Femur (tissue), 1 donor: ENCODE measurements around the gene ZNF723.
"Not testable (repeated sequence)": the region's sequence is repeated elsewhere in the genome, so short reads cannot be mapped to it uniquely, and the experiment has no call there.

ENCODE experiments used
- DNase-seq: peaks from one replicate; pipeline ENCODE4 v3.0.0-alpha.2; 2017

Gene ZNF723

DNA sequence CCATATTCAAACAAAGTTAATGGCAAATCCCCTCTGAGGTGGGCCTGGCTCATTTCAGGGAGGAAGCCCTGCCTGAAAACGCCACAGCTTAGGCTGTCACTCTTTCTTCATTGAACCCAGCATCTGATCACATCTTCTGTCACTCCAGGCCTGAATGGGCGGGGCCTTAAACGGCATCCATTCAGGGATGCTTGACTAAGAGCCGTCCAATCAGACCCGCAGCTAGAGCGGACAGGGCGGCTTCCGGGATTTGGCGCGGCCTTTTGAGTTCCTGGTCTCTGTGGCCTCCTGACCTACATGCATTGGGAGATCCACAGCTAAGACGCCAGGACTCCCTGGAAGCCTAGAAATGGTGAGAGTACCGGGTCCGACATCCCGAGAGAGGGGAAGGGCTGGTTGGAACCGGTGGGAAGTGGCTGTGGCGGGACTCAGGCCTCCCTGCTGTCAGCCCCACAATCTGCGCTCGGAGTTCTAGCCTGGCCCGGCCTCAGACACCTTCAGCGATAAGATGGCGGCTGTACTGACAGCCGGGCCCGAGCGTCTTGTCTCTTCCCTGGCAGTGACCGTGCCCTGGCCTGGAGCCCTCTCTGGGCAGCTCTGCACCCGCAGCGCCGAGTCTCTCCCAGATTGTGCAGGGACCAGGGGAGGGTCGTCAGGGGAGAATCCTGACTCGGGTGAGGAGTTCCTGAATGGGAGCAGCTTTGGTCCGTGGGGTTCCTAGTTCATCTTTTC is at the start of gene ZNF723:
Gene ZNF723 (plus strand): TSS at position 261 of the 732 bp plus-strand sequence. CDS start 89 bp downstream, at position 350.
- no peak for DNase-seq

DNA sequence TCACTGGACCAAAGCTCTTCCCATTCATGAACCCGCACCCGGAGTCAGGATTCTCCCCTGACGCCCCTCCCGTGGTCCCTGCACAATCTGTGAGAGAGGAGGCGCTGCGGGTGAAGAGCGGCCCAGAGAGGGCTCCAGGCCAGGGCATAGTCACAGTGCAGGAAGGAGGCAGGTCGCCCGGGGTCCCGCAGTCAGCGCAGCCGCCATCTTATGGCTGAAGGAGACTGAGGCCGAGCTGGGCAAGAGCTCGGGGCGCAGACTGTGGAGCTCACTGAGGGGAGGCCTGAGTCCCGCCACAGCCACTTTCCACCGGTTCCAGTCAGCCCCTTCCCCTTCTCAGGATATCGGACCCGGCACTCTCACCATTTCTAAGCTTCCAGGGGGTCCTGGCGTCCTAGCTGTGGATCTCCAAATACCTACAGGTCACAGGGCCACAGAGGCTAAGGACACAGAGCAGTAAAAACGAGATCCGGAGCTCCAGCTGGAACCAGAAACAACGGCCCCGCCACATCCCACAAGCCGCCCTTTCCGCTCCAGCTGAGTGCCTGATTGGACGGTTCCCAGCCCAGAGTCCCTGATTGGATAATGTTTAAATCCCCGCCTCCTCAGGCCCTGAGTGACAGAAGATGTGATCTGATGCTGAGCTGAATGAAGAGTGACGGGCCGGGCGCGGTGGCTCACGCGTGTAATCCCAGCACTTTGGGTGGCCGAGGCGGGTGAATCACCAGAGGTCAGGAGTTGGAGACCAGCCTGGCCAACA is 48.3 kb upstream of the ZNF723 start, which contains the start of gene ZNF99:
Gene ZNF99 (minus strand): TSS at position 501 of the 760 bp plus-strand sequence. CDS start 135 bp downstream, at position 366.
- peak; percentile 88 for DNase-seq

DNA sequence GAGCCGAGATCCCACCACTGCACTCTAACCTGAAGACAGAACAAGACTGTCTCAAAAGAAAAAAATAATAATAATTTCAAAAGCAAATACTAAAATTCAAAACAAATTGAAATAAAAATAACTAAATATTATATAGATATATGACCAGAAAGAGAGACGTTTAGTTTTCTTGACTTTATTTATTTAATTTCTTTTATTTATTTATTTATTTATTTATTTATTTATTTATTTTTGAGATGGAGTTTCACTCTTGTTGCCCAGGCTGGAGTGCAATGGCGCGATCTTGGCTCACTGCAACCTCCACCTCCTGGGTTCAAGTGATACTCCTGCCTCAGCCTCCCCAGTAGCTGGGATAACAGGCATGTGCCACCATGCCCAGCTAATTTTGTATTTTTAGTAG is 39.2 kb upstream of the ZNF723 start:
- not testable (repeated sequence) for DNase-seq

DNA sequence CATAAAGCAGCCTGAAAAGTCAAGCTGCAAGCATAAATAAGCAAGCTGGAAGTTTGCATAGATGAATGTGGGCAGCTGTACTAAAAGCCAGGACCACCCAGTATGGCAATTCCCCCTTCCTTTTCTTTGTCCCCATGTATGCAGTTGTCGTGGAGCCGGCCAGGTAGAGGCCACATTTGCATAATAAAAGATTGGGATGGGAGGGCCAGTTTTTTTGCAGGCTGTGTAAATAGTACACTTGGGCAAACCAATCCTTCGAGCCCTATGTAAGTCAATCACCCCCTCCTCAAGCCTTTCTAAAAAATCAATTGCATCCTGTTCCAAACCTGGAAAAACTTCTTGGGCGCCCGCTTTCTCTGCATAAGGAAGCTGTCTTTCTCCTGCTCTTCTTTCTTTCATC is 35.1 kb upstream of the ZNF723 start:
- DNase-seq = no peak

DNA sequence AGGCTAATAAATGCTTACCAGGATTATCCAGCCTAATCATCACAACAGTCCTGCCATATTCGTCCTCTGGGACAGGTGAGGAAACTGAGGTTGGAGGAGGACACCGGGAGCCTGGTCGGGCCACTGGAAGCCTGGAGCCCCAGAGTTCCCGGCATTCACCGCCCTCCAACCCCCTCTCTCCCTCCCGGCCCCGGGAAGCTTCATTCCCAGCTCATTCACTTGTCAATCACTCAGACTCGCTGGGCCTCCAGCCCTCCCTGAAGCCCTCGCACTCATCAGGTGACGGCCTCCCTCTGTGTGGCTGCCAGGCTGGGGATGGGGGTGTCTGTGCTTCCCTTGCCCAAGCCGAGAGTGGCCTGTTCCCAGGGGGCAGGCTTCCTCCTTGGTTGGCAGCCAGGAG is 25.7 kb upstream of the ZNF723 start:
- no peak for DNase-seq

DNA sequence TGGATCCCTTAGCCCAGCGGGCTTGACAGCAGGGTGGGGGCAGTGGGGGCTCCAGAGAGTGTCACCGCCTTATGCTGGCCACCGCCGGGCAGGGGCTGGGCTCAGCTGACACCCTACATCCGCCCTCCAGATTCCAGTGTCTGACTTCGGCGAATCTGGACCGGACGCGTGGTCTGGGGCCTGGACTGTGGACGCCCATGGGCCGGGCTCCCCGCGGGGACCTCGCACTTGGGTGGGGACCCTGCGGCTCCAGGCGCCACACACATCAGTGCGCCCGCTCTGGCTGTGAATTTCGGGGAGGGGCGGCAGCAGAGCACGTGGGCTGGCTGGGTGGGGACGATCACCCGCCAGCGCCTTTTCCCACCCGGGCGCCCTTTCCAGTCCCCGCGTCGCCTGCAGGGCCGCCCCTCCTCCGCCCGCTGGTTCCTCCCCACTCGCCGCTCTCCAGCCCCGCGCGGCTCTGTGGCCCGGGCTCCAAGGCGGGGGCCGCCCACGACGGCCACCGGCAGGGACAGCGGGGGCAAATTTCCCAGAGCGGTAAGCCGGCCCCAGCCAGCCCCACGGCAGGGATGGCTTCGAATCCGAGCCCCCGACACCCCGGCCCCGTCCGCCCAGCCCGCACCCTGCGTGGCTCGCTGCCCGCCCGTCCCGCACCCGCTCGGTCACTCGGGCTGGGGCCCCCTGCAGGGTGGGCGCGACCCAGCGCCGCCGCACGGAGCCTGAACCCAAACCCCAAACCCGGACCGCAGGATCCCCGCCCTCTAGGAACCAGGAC is 24.8 kb upstream of the ZNF723 start:
- no peak for DNase-seq

DNA sequence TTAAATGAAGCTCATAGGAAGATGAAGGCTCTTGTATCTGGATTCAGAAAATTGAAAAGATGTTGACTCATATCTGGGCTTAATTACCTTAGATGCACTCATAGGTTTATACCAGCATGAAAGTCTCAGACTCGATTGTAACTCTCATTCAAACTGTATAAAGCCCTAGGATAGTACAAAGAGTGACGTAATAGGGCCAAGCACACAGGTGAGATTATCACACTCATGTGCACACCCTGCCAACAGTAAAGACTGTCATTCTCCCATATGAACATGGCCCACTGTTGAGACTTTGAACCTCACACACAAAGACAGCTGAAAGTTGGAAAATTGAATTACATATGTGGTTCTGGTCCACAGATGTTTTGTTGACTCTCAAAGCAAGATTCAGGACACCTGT is 18.0 kb upstream of the ZNF723 start:
- DNase-seq = no peak

DNA sequence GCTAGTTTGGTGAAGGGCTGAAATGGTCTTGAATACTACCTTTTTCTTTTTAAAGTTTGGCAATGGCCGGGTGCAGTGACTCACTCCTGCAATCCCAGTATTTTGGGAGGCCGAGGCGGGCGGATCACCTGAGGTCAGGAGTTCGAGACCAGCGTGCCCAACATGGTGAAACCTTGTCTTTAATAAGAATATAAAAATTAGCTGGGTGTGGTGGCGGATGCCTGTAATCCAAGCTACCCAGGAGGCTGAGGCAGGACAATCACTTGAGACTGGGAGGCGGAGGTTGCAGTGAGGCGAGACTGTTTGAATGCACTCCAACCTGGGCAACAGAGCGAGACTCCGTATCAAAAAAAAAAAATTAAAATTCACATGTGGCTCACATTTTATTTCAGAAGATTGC is 880 bp upstream of the ZNF723 start:
- no peak for DNase-seq

DNA sequence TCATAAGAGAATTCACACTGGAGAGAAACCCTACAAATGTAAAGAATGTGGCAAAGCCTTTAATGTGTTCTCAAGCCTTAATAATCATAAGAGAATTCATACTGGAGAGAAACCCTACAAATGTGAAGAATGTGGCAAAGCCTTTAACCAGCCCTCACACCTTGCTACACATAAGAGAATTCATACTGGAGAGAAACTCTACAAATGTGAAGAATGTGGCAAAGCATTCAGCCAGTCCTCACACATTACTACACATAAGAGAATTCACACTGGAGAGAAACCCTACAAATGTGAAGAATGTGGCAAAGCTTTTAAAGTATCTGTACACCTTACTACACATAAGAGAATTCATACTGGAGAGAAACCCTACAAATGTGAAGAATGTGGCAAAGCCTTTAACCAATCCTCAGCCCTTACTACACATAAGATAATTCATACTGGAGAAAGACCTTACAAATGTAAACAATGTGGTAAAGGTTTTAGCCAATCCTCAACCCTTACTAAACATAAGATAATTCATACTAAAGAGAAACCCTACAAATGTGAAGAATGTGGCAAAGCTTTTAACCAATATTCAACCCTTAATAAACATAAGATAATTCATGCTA is 25.7 kb downstream of the ZNF723 start:
- not testable (repeated sequence) for DNase-seq

DNA sequence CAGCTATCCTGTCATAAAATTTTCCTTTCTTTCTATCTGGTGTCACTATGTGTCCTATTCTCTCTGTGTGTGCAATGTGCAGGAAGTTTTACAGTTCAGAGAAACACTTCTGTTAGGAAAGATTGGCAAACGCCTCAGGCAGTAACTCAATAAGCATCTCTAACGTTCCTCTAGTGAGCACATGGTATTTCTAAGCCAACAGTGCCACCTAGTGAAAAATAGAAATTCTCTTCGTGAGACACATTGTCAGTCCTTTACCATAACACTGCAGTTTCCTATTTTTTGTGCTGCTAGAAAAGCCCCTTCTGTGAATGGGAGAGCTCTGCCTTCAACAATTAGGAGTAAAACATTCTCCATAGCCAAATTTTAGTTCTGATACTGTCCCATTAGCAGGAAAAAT is 50.7 kb downstream of the ZNF723 start:
- DNase-seq = no peak

DNA sequence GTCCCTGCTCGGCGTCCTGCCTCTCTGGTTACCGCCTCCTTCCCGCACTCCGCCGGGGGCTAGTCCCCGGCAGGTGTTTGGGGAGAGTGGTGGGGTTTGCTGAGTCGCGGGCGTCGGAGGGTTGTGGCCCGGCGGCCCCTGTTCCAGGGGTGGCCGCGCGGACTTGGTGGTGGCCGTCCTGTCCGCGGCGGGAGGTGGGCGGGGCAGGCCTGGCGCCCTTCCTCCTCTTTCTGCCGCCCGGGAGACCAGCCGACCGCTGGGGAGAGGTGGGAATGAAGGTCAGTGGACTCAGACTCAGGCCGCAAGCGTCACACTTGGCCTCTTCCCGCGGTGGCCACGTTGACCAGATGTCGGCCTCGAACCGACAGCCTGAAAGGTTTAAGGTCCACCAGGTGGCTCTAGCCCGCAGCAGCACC is 61.8 kb downstream of the ZNF723 start:
- DNase-seq = no peak

DNA sequence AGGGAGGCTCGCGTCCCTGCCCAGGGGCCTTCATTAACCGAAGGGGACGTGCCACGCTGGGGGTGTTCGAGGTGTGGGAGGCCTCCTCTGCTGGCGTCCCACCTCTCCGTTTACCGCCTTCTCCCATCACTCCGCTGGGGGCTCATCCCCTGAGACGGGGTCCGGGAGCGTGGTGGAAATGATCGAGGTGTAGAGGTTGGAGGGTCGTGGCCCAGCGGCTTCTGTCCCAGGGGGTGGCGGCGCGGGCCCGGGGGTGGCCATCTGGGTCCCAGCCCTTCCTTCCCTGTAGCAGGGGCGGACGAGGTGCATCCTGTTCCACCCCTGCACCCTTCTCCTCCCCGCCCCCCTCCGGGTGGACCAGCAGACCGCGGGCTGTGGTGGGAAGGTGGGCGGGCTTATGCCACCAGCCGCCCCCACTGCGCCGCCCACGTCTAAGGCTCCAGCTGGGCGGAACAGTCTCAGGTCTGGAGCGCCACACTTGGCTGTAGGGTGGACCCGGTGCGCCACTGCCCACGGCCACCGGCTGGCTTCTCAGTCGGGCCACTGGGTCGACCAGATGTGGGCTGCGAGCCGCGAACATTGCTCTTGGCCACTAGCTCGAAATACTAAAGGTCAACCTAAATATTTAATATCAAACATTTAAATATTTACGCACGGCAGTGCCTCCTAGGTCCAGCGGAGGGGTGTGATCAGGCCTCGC is 69.5 kb downstream of the ZNF723 start:
- no peak for DNase-seq
